ENCODE measurements around the gene CIB2.
A peak's percentile ranks its signal among the peaks of the same experiment; 100 is the strongest.
"Not testable (repeated sequence)": the region's sequence is repeated elsewhere in the genome, so short reads cannot be mapped to it uniquely, and the experiment has no call there.

Gene CIB2

DNA sequence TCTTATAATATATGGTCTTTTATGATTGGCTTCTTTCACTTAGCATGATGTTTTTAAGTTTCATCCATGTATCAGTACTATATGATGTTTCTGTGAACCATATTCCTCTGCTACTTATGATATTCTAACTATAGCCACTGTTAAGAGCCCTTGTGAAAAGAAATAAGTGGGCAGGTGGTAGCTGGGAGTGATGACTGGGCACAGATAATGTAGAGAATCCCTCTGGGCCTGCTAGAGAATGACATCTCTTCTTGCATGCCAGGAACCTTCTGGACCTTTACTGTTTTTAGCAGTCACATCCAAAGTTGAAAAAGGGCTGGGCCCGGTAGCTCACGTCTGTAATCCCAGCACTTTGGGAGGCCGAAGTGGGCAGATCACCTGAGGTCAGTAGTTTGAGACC lies 28.1 kb upstream of the CIB2 start:
- Mint-ChIP-seq H3K27ac (no peak overlapping the region), H3K9me3 (no peaks in the 10 kb centered on the region), H3K4me1 (ENCODE audit: low read depth) (no peaks in the 10 kb centered on the region), H3K4me3 (no peak overlapping the region), H3K36me3 (ENCODE audit: low read depth) (peaks cover 77% of the 10 kb centered on the region), H3K27me3 (no peaks in the 10 kb centered on the region)
- intact Hi-C loops (cut with micrococcal nuclease) = no loop called here

GRCh38 chr15:78157203-78157602 lies 26.0 kb upstream of the CIB2 start:
- no peak overlapping the region for H3K4me3 Mint-ChIP-seq

DNA sequence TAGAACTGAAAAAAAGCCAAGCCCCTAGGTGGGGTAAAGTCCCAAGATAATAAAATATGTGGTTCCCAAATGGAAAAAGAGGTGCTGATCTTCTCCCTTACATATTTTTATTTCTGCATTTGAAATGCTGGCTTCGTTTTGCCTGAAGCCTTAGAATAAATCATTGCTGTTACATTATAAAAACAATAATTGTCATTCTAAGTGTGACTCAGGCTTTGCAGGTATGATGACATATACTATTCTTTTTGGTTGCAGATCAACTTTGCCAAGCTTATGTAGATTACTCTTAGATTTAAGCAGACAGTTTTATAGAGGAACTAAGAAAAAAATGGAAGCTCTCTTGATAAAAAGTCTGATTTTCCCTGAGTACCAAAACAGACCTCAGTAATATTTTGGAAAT lies 25.4 kb upstream of the CIB2 start:
- Mint-ChIP-seq H3K4me3 (no peak overlapping the region), H3K27ac (no peak overlapping the region)

More at GRCh38 chr15:78157203-78157602, 26.0 kb upstream of the CIB2 start:
- no peaks in the 10 kb centered on the region for H3K9me3 Mint-ChIP-seq
- H3K27ac Mint-ChIP-seq = no peak overlapping the region
- intact Hi-C loops (cut with micrococcal nuclease) = no loop called here
- peaks cover 65% of the 10 kb centered on the region for H3K36me3 Mint-ChIP-seq (ENCODE audit: low read depth)
- H3K27me3 Mint-ChIP-seq = no peaks in the 10 kb centered on the region
- H3K4me1 Mint-ChIP-seq (ENCODE audit: low read depth) = peaks cover 6% of the 10 kb centered on the region

GRCh38 chr15:78155355-78155939 lies 24.2 kb upstream of the CIB2 start:
- Mint-ChIP-seq H3K27me3 (no peaks in the 10 kb centered on the region), H3K36me3 (ENCODE audit: low read depth) (peaks cover 57% of the 10 kb centered on the region), H3K4me1 (ENCODE audit: low read depth) (peaks cover 16% of the 10 kb centered on the region)

More for the DNA sequence above, 25.4 kb upstream of the CIB2 start:
- H3K27me3 Mint-ChIP-seq = no peaks in the 10 kb centered on the region
- H3K9me3 Mint-ChIP-seq = no peaks in the 10 kb centered on the region
- intact Hi-C loops (cut with micrococcal nuclease) = no loop called here
- H3K4me1 Mint-ChIP-seq (ENCODE audit: low read depth) = peaks cover 6% of the 10 kb centered on the region
- peaks cover 59% of the 10 kb centered on the region for H3K36me3 Mint-ChIP-seq (ENCODE audit: low read depth)

GRCh38 chr15:78154955-78155354 lies 23.7 kb upstream of the CIB2 start:
- H3K27ac Mint-ChIP-seq = no peak overlapping the region
- no peak overlapping the region for H3K4me3 Mint-ChIP-seq
- peaks cover 21% of the 10 kb centered on the region for H3K4me1 Mint-ChIP-seq (ENCODE audit: low read depth)
- peaks cover 55% of the 10 kb centered on the region for H3K36me3 Mint-ChIP-seq (ENCODE audit: low read depth)
- no peaks in the 10 kb centered on the region for H3K27me3 Mint-ChIP-seq
- intact Hi-C loops (cut with micrococcal nuclease) = no loop called here
- H3K9me3 Mint-ChIP-seq = no peaks in the 10 kb centered on the region

More at GRCh38 chr15:78155355-78155939, 24.2 kb upstream of the CIB2 start:
- no peaks in the 10 kb centered on the region for H3K9me3 Mint-ChIP-seq
- H3K4me3 Mint-ChIP-seq = no peak overlapping the region
- no peak overlapping the region for H3K27ac Mint-ChIP-seq
- intact Hi-C loops (cut with micrococcal nuclease) = no loop called here

DNA sequence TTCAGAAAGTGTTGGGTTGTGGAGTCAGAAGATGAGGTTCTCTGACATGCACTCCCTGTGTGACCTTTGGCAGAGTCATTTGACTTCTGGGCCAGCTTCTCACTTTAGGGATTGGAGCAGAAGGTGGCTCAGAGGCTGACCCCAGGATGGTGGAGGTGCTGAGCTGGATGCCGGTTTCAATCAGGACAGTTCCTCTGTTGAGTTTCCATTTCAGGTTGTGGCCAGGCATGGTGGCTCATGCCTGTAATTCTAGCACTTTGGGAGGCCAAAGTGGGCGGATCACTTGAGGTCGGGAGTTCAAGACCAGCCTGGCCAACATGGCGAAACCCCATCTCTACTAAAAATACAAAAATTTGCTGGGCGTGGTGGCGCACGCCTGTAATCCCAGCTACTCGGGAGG lies 19.8 kb upstream of the CIB2 start:
- H3K27me3 Mint-ChIP-seq; H3K27ac Mint-ChIP-seq; H3K4me3 Mint-ChIP-seq; H3K9me3 Mint-ChIP-seq; intact Hi-C loops (cut with micrococcal nuclease): not testable (repeated sequence)
- peaks cover 33% of the 10 kb centered on the region for H3K4me1 Mint-ChIP-seq (ENCODE audit: low read depth)
- peaks cover 23% of the 10 kb centered on the region for H3K36me3 Mint-ChIP-seq (ENCODE audit: low read depth)

- Mint-ChIP-seq H3K36me3 (ENCODE audit: low read depth) (peaks cover 17% of the 10 kb centered on the region), H3K27me3 (no peaks in the 10 kb centered on the region), H3K4me1 (ENCODE audit: low read depth) (peaks cover 33% of the 10 kb centered on the region), H3K4me3 (peak overlapping the region; percentile 82), H3K27ac (peak overlapping the region; percentile 91), H3K9me3 (no peaks in the 10 kb centered on the region)
- intact Hi-C loops (cut with micrococcal nuclease) = no loop called here
These were observed 18.8 kb upstream of the CIB2 start for GRCh38 chr15:78149805-78150751.

DNA sequence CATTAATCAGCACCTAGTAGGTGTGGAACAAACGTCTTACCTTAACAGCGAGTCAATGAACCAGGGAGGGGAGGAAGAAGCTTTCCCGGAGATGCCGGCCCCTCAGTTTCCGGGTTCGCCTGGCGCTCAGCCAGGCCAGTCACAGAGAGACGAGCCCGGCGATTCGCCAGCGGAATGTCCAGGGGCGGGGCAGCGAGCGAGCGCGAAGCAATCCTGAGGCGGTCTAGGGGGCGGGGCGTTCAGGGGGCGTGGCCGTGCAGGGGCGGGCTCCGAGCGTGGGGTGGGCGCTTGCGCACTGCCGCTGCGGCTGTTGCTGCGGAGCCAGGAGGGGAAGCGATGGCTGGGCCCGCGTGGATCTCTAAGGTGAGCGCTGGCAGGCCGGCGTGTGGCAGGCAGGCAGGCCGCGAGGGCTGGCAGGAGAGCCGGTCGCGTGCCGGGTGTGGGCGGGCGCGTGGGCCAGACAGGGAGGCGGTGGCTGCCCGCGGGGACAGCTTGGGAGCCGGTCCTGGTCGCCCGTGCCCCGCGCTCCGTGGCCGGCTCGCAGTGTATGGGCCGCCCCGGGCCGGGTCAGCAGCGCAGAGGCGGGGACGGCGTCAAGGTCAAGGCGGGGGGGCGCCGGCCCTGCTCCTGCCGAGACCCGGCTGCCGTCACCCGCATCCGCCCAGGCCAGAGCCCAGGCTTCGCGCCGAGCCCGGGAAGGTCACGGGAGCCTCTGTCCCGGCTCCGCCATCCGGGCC lies 18.0 kb upstream of the CIB2 start, which contains the start of gene IDH3A:
Gene IDH3A (plus strand): TSS at position 295 of the 737 bp plus-strand sequence. CDS start 42 bp downstream, at position 337.
- Mint-ChIP-seq H3K36me3 (ENCODE audit: low read depth) (peaks cover 17% of the 10 kb centered on the region), H3K4me1 (ENCODE audit: low read depth) (peaks cover 33% of the 10 kb centered on the region), H3K4me3 (peak within 1 kb of the TSS; percentile 82), H3K27me3 (no peaks in the 10 kb centered on the region), H3K27ac (peak within 1 kb of the TSS; percentile 91), H3K9me3 (no peaks in the 10 kb centered on the region)
- intact Hi-C loops (cut with micrococcal nuclease) = no loop called here

DNA sequence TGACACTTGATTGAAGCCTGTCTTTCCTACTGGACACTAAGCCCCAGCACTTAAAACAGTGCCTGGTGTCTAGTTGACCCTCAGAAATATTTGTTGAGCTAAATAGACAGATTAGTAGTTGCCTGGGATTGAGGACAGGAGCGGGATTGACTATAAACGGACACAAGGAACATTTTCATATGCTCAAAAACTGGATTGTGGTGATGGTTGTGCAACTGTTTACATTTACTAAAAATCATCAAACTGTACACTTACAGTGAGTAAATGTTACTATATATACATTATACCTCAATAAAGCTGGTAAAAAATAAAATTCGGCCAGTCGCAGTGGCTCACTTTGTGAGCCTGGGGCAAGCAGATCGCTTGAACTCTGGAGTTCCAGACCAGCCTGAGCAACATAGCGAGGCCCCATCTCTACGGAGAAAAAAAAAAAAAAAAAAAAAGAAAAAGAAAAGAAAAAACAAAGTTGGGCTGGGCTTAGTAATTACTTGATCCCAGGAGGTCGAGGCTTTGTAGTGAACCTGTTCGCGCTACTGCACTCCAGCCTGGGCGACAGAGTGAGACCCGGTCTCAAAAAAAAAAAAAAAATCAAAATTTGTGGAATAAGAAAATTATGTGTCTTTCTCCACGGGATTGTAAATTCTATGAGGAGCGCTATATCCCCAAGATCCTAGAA lies 17.3 kb upstream of the CIB2 start:
- peaks cover 33% of the 10 kb centered on the region for H3K4me1 Mint-ChIP-seq (ENCODE audit: low read depth)
- H3K27me3 Mint-ChIP-seq = no peaks in the 10 kb centered on the region
- H3K36me3 Mint-ChIP-seq (ENCODE audit: low read depth) = peaks cover 17% of the 10 kb centered on the region
- intact Hi-C loops (cut with micrococcal nuclease) = no loop called here
- H3K27ac Mint-ChIP-seq = peak overlapping the region; percentile 91
- H3K9me3 Mint-ChIP-seq = no peaks in the 10 kb centered on the region
- peak overlapping the region; percentile 82 for H3K4me3 Mint-ChIP-seq

GRCh38 chr15:78147566-78147965 lies 16.3 kb upstream of the CIB2 start:
- H3K4me3 Mint-ChIP-seq = no peak overlapping the region
- H3K27me3 Mint-ChIP-seq = no peaks in the 10 kb centered on the region
- peak overlapping the region; percentile 9 for H3K27ac Mint-ChIP-seq
- H3K4me1 Mint-ChIP-seq (ENCODE audit: low read depth) = peaks cover 27% of the 10 kb centered on the region
- intact Hi-C loops (cut with micrococcal nuclease) = no loop called here
- peaks cover 9% of the 10 kb centered on the region for H3K36me3 Mint-ChIP-seq (ENCODE audit: low read depth)
- H3K9me3 Mint-ChIP-seq = no peaks in the 10 kb centered on the region

GRCh38 chr15:78146425-78147154 lies 15.3 kb upstream of the CIB2 start:
- Mint-ChIP-seq H3K27ac (no peak overlapping the region), H3K4me1 (ENCODE audit: low read depth) (peaks cover 27% of the 10 kb centered on the region), H3K27me3 (no peaks in the 10 kb centered on the region), H3K4me3 (no peak overlapping the region), H3K36me3 (ENCODE audit: low read depth) (peaks cover 7% of the 10 kb centered on the region), H3K9me3 (no peaks in the 10 kb centered on the region)
- intact Hi-C loops (cut with micrococcal nuclease) = no loop called here

DNA sequence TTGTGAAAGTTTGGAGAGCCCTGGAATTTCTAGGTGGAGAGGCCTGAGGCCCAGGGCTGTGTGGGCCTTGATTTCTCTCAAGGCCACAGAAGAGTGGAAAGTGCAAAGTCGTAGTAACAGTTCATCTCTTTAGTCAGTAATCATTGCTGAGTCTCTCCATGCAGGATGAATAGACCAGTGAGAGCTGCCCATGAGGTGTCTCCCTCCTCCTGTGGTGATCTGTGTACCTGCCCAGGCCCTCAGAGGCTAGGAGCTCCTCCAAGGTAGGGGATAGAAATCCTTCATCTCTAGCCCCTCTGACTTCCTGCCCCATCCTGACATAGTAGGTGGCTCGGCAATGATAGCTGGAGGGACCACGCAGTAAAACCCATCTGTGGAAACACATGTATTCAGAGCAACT lies 11.1 kb upstream of the CIB2 start:
- no peaks in the 10 kb centered on the region for H3K9me3 Mint-ChIP-seq
- no peaks in the 10 kb centered on the region for H3K36me3 Mint-ChIP-seq (ENCODE audit: low read depth)
- peaks cover 3% of the 10 kb centered on the region for H3K4me1 Mint-ChIP-seq (ENCODE audit: low read depth)
- H3K4me3 Mint-ChIP-seq = no peak overlapping the region
- intact Hi-C loops (cut with micrococcal nuclease) = no loop called here
- H3K27me3 Mint-ChIP-seq = no peaks in the 10 kb centered on the region
- H3K27ac Mint-ChIP-seq = no peak overlapping the region

DNA sequence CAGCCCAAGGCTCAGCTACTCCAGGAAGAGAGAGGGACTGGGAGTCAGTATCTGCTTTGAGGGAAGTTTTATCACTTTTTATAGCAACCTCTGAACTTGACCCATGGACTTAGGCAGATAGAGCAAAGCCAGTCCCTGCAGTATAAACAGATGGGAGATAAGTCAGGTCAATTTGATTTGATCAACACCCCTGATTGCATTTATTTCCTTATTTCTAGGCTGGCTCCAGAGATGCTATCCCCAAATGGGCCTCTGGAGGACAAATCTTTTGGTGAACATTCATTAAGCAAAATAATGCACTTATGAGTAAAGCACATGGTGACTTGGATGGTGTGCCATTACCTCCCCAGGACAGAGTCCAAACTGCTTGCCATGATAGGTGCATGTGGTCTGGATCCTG lies 9.0 kb upstream of the CIB2 start:
- Mint-ChIP-seq H3K27me3 (no peaks in the 10 kb centered on the region), H3K4me1 (ENCODE audit: low read depth) (no peaks in the 10 kb centered on the region), H3K27ac (no peak overlapping the region), H3K9me3 (no peaks in the 10 kb centered on the region), H3K4me3 (no peak overlapping the region), H3K36me3 (ENCODE audit: low read depth) (no peaks in the 10 kb centered on the region)
- intact Hi-C loops (cut with micrococcal nuclease) = no loop called here

Data from dendritic cell treated with granulocyte-macrophage colony-stimulating factor and Interleukin-4, amounts not matched to agents 40 ng/mL and 50 ng/mL, for 4 days (primary cell).